T-helper 2 cell treated with Interferon-gamma antibody and Interleukin-4, amounts not matched to agents 5 μg/mL and 100 μg/mL, for 36 hours (primary cell): Measurements from ENCODE around the gene EXOC3L4.

ENCODE experiments used
- DNase-seq: peaks from one replicate; pipeline ENCODE4 v3.0.0; 2021; ENCODE audit warnings: low spot score
- H3K27ac Mint-ChIP-seq: one replicate; pipeline ENCODE4 v1.8.0; 2021; ENCODE audit warnings: mild to moderate bottlenecking, mixed read lengths
- H3K27me3 Mint-ChIP-seq: one replicate; pipeline ENCODE4 v1.8.0; 2021; ENCODE audit warnings: low read depth, mixed read lengths
- H3K36me3 Mint-ChIP-seq: one replicate; pipeline ENCODE4 v1.8.0; 2021; ENCODE audit warnings: low read depth, mixed read lengths
- H3K4me1 Mint-ChIP-seq: one replicate; pipeline ENCODE4 v1.8.0; 2021; ENCODE audit warnings: low read depth, mixed read lengths
- H3K4me3 Mint-ChIP-seq: one replicate; pipeline ENCODE4 v1.8.0; 2022; ENCODE audit warnings: mild to moderate bottlenecking, moderate library complexity, mixed read lengths
- H3K9me3 Mint-ChIP-seq: one replicate; pipeline ENCODE4 v1.8.0; 2021; ENCODE audit warnings: mixed read lengths

EXOC3L4 gene

DNA sequence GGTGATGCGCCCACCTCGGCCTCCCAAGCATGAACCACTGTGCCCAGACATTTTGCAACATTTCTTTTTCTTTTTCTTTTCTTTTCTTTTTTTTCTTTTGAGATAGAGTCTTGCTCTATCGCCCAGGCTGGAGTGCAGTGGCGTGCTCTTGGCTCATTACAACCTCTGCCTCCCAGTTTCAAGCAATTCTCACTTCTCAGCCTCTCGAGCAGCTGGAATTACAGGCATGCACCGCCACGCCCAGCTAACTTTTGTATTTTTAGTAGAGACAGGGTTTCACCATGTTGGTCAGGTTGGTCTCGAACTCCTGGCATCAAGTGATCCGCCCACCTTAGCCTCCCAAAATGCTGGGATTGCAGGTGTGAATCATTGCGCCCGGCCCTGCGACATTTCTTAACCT, 29.5 kb upstream of the EXOC3L4 start:
- H3K27me3 Mint-ChIP-seq = peaks cover 17% of the 10 kb centered on the region
- no peaks in the 10 kb centered on the region for H3K4me1 Mint-ChIP-seq
- no peak overlapping the region for H3K27ac Mint-ChIP-seq
- H3K4me3 Mint-ChIP-seq = no peak overlapping the region
- no peaks in the 10 kb centered on the region for H3K9me3 Mint-ChIP-seq
- no peak for DNase-seq
- H3K36me3 Mint-ChIP-seq = no peaks in the 10 kb centered on the region

- Mint-ChIP-seq H3K4me1 (no peaks in the 10 kb centered on the region), H3K27me3 (peaks cover 13% of the 10 kb centered on the region), H3K4me3 (no peak overlapping the region), H3K9me3 (no peaks in the 10 kb centered on the region), H3K36me3 (no peaks in the 10 kb centered on the region), H3K27ac (no peak overlapping the region)
- DNase-seq = no peak
Observed at GRCh38 chr14:103065861-103066260, 28.7 kb upstream of the EXOC3L4 start.

- peaks cover 13% of the 10 kb centered on the region for H3K27me3 Mint-ChIP-seq
- no peaks in the 10 kb centered on the region for H3K36me3 Mint-ChIP-seq
- H3K9me3 Mint-ChIP-seq = no peaks in the 10 kb centered on the region
- no peak for DNase-seq
- no peak overlapping the region for H3K27ac Mint-ChIP-seq
- no peaks in the 10 kb centered on the region for H3K4me1 Mint-ChIP-seq
- H3K4me3 Mint-ChIP-seq = no peak overlapping the region
Observed at GRCh38 chr14:103066399-103066798, 28.1 kb upstream of the EXOC3L4 start.

- Mint-ChIP-seq H3K36me3 (no peaks in the 10 kb centered on the region), H3K9me3 (no peaks in the 10 kb centered on the region), H3K4me3 (no peak overlapping the region), H3K27ac (no peak overlapping the region), H3K4me1 (no peaks in the 10 kb centered on the region), H3K27me3 (peaks cover 3% of the 10 kb centered on the region)
- DNase-seq = no peak
Observed at GRCh38 chr14:103067231-103067954, 27.1 kb upstream of the EXOC3L4 start.

GRCh38 chr14:103068351-103069073, 26.0 kb upstream of the EXOC3L4 start:
- H3K36me3 Mint-ChIP-seq = no peaks in the 10 kb centered on the region
- no peaks in the 10 kb centered on the region for H3K9me3 Mint-ChIP-seq
- H3K27ac Mint-ChIP-seq = no peak overlapping the region
- DNase-seq = no peak
- no peaks in the 10 kb centered on the region for H3K4me1 Mint-ChIP-seq
- peaks cover 3% of the 10 kb centered on the region for H3K27me3 Mint-ChIP-seq
- no peak overlapping the region for H3K4me3 Mint-ChIP-seq

DNA sequence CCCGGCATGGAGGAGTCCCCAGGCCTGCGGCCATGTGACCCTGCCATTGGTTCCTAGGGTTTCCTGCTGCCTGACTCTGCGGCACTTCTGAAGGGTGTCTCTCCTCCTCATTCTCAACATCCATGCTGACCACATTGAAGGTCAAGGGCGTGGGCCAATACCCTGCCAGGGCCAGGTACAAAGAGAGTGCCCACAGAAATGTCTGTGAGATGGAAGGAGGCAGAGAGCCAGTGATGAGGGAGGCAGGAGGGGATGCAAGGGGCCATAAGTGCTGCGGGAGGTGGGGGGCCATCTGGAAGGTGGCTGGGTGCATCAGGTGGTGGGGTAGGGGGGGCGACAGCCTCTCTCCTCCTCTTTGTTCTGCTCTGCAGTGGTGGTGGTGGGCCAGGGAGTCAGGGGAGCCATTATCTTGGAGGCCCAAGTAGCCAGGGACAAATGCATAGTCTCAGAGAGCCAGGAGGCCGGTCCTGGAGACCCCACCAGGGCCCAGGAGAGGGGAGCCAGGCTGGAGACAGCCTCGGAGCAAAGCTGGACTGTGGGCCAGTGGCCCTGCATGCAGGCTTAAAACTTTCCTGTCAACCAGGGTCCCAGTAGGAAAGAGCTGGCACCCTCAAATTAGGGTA, 24.2 kb upstream of the EXOC3L4 start:
- H3K36me3 Mint-ChIP-seq = no peaks in the 10 kb centered on the region
- H3K27me3 Mint-ChIP-seq = peaks cover 5% of the 10 kb centered on the region

DNA sequence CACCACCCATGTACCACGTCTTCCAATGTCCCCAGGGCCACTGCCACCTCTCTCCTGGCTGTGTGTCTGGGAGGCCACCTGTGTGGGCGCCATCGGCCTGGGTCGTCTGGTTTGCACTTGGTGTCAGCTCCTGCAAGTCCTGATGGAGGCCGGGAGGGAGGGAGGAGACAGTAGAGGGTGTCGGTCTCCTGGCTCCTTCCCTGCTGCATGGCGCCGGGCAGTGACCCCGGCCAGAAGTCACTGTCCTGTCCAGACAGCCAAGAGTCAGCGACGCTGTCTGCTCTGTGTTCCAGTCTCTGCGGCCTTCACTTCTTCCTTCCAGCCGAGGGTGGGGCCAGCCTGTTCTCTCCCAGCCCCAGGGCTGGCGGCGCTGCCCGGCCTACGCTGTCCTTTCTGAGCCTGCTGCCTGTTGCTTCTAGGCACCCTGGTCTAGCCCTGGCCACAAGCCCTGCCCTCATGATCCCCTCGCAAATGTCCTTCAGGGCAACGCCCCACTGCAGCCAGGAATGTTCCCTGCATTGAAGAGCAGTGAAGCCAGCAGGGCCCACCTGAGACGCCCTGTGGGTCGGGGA, 23.5 kb upstream of the EXOC3L4 start:
- DNase-seq = no peak
- Mint-ChIP-seq H3K36me3 (no peaks in the 10 kb centered on the region), H3K27ac (no peak overlapping the region), H3K9me3 (no peaks in the 10 kb centered on the region), H3K4me3 (no peak overlapping the region), H3K4me1 (no peaks in the 10 kb centered on the region), H3K27me3 (peaks cover 5% of the 10 kb centered on the region)

More for the DNA sequence above, 24.2 kb upstream of the EXOC3L4 start:
- no peak overlapping the region for H3K4me3 Mint-ChIP-seq
- H3K27ac Mint-ChIP-seq = no peak overlapping the region
- no peak for DNase-seq
- no peaks in the 10 kb centered on the region for H3K4me1 Mint-ChIP-seq
- H3K9me3 Mint-ChIP-seq = no peaks in the 10 kb centered on the region

DNA sequence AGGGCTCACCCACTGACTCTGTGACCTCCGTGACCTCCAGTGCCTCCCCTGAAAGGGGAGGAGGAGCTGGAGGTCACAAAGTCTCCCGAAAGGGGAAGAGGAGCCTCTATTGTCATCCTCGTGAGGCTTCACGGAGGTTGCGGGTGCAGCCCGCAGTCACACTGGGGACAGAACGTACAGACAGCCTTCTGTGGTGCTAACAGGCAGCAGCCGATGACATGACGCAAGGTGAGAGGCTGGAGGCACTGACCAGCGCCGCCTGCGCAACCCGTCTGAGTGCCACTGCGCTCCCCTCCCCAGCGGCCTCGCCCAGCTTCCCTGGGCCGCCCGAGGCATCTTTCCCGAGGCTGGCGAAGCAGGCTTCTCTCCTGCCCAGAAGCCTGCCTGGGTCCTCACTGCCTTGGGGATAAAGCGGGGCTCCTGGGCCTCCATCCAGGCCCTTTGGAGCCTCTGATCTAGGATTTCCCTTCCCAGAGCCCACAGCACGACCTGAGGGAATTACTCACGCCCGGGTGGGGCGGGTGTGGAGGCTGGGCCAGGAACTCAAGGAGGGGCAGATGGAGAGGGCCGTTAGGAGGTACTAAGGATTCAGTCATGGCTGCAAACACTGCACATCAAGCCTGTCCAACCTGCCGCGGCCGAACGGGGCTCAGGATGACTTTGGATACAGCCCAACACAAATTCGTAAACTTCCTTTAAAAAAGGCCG, 22.8 kb upstream of the EXOC3L4 start:
- Mint-ChIP-seq H3K9me3 (no peaks in the 10 kb centered on the region), H3K27me3 (peaks cover 5% of the 10 kb centered on the region), H3K36me3 (no peaks in the 10 kb centered on the region), H3K4me1 (no peaks in the 10 kb centered on the region), H3K4me3 (no peak overlapping the region), H3K27ac (no peak overlapping the region)
- DNase-seq = no peak

- Mint-ChIP-seq H3K27me3 (peaks cover 5% of the 10 kb centered on the region), H3K36me3 (no peaks in the 10 kb centered on the region), H3K27ac (no peak overlapping the region), H3K4me1 (no peaks in the 10 kb centered on the region), H3K9me3 (no peaks in the 10 kb centered on the region), H3K4me3 (no peak overlapping the region)
- DNase-seq = no peak
Observed at GRCh38 chr14:103072595-103073366, 21.7 kb upstream of the EXOC3L4 start.

GRCh38 chr14:103073367-103073875, 21.1 kb upstream of the EXOC3L4 start:
- Mint-ChIP-seq H3K27me3 (peaks cover 7% of the 10 kb centered on the region), H3K4me3 (no peak overlapping the region)

DNA sequence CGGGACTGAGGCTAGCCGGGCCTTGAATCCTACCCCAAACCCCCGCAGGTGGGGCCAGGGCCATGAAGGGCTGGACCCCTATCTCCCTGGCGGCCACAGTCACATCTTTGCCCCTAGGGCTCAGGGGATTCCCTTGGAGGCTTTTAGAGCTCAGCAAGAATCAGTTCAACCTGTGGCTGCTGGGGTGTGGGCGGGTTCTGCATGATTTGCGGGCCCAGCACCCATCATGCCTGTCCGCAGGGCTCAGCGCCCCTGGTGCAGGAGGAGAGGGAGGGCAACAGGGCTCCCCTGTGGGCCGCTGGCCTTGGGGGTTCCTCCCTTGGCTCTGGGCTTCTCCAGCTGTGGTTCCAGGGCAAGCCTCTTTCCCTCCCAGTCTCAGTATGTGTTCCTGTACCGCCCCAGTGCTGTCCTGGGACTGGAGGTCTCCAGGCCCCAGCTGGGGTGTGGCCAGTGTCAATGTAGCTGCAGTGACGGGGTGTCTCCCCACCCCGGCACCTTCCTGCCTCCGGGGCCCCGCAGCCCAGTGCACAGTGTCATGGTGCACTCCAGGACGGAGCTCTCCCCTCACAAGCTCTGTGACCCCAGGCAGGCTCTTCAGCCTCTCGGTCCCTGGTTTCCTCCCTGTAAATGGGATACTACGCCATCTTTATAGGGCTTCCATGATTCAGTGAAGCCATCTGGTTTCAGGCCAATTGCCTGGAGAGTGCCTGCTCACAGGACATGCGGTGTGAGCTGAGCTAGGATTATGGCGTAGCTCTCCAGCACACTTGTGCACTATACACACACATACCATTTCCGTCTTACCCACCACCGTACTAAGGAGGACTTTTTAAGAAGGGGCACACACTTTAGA, 20.4 kb upstream of the EXOC3L4 start:
- Mint-ChIP-seq H3K9me3 (no peaks in the 10 kb centered on the region), H3K4me1 (no peaks in the 10 kb centered on the region), H3K4me3 (peak overlapping the region; percentile 27), H3K36me3 (no peaks in the 10 kb centered on the region), H3K27me3 (peaks cover 7% of the 10 kb centered on the region), H3K27ac (no peak overlapping the region)
- DNase-seq = no peak

More at GRCh38 chr14:103073367-103073875, 21.1 kb upstream of the EXOC3L4 start:
- no peak overlapping the region for H3K27ac Mint-ChIP-seq
- no peak for DNase-seq
- no peaks in the 10 kb centered on the region for H3K9me3 Mint-ChIP-seq
- no peaks in the 10 kb centered on the region for H3K36me3 Mint-ChIP-seq
- no peaks in the 10 kb centered on the region for H3K4me1 Mint-ChIP-seq

- H3K36me3 Mint-ChIP-seq = no peaks in the 10 kb centered on the region
- H3K27me3 Mint-ChIP-seq = peaks cover 7% of the 10 kb centered on the region
- H3K4me1 Mint-ChIP-seq = no peaks in the 10 kb centered on the region
- H3K9me3 Mint-ChIP-seq = no peaks in the 10 kb centered on the region
- no peak for DNase-seq
- H3K27ac Mint-ChIP-seq = no peak overlapping the region
- peak overlapping the region; percentile 27 for H3K4me3 Mint-ChIP-seq
Observed at GRCh38 chr14:103074729-103075367, 19.7 kb upstream of the EXOC3L4 start.
